Muscle of arm (tissue), 12 donors: ENCODE measurements around the gene SLC2A10. TPM values are rescaled to one million over a fixed set of nuclear protein-coding genes. Genes with fewer than 3 reads are reported as not detected.
A peak's percentile ranks its signal among the peaks of the same experiment; 100 is the strongest.

Experiments
- DNase-seq: peaks from one replicate; pipeline ENCODE4 v3.0.0-alpha.2; 2013
- polyA plus RNA-seq, 12 donors: library from polyadenylated mRNA; unstranded; fragments of 120-200 nt; gene quantifications; one replicate each; pipeline ENCODE4 v1.2.1, GENCODE V29; 2013; ENCODE audit not compliant: insufficient read length in 12 of 12

The SLC2A10 gene
- polyA plus RNA-seq, 12 donors: 15.1 to 22.3 (median 19.5) TPM; not detected in 1

DNA sequence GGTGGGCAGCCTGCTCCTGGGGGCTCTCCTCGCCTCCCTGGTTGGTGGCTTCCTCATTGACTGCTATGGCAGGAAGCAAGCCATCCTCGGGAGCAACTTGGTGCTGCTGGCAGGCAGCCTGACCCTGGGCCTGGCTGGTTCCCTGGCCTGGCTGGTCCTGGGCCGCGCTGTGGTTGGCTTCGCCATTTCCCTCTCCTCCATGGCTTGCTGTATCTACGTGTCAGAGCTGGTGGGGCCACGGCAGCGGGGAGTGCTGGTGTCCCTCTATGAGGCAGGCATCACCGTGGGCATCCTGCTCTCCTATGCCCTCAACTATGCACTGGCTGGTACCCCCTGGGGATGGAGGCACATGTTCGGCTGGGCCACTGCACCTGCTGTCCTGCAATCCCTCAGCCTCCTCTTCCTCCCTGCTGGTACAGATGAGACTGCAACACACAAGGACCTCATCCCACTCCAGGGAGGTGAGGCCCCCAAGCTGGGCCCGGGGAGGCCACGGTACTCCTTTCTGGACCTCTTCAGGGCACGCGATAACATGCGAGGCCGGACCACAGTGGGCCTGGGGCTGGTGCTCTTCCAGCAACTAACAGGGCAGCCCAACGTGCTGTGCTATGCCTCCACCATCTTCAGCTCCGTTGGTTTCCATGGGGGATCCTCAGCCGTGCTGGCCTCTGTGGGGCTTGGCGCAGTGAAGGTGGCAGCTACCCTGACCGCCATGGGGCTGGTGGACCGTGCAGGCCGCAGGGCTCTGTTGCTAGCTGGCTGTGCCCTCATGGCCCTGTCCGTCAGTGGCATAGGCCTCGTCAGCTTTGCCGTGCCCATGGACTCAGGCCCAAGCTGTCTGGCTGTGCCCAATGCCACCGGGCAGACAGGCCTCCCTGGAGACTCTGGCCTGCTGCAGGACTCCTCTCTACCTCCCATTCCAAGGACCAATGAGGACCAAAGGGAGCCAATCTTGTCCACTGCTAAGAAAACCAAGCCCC lies 16.0 kb downstream of the SLC2A10 start:
- DNase-seq: no peak

DNA sequence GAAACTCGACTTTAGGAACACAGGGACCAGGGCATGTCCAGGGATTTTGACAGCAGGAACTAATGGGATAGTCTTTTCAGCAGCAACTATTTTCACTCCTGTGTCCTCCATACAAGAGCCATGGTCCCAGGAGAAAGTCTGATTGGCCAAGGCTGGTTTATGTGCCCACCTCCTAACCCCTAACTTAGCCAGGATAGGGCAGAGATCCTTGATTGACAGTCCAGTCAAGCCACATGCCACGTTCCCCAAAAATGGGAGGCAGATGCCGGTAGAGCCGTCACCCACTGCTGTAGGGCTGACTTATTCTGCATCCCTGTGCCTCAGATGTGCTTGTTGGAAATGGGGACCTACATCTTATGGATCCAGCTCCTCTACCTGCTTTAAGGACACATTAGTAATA lies 22.3 kb downstream of the SLC2A10 start:
- DNase-seq: no peak

DNA sequence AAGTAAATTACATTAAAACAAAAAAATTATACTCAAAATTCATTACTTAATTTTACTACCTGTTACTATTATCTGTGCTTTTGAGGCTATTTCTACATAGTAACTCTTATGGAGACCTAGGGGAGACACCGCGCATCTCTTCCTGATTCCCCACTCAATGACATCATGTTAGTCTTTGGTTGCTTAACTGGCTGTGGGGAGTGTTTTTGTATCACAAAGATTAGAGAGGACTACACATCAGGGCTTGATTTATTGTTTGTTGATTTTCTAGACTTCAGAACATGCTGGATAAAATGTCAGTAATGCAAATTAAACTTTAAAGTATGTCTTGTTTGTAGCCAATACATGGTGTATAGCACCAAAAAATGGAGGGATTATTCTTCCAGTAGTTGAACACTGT lies 26.0 kb downstream of the SLC2A10 start:
- no peak for DNase-seq

DNA sequence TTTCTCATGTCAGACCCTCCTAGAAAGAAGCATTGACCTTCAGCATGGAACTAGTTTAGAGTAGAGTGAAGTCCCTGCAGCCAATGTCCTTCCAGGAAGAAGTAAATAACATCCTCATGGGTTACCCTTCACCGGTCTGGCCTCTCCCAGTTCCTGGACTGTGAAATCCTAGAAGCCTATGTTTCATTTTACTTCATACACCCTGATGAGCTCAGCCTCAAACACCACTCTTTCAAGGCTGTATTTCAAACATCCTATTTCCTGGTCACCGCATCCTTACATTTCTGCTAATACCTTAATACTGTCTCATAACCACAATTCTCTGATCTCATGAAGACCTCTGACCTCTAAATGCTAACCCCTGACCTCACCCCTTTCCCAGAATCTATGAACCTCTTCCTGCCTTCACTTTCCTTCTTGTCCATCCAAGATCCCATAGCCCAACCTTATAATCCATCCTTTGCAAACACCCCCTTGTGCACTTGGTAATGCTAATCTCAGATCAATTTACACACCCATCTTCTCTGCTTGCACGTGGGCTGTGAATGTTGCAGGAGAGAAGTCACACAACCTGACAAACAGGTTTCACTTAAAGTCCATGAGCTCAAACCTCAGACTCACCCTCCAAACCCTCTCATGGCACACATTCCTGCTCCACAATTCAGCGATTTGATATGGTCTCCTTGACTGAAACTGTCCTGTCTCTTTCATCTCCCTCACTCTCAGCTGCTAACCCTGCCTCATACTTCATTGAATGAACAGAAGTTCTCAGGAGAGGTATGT lies 30.2 kb downstream of the SLC2A10 start:
- DNase-seq: no peak

DNA sequence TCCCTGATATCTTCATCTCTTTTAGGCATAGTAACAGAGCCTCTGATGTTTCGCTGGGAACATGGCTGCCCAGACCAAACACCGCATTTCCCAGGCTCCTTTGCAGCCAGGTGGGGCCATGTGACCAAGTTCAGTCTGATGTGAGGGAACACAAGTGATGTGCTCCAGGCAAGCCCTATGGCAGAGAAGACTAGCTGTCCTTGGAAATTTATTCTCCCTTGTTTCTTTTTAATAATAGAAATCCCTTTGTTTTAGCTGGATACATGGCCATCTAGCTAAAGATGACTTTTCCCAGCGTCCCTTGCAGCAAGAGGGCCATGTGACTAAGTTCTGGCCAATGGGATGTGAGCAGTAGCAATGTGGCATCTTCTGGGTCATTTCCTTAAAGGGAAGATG lies 30.8 kb downstream of the SLC2A10 start:
- no peak for DNase-seq

DNA sequence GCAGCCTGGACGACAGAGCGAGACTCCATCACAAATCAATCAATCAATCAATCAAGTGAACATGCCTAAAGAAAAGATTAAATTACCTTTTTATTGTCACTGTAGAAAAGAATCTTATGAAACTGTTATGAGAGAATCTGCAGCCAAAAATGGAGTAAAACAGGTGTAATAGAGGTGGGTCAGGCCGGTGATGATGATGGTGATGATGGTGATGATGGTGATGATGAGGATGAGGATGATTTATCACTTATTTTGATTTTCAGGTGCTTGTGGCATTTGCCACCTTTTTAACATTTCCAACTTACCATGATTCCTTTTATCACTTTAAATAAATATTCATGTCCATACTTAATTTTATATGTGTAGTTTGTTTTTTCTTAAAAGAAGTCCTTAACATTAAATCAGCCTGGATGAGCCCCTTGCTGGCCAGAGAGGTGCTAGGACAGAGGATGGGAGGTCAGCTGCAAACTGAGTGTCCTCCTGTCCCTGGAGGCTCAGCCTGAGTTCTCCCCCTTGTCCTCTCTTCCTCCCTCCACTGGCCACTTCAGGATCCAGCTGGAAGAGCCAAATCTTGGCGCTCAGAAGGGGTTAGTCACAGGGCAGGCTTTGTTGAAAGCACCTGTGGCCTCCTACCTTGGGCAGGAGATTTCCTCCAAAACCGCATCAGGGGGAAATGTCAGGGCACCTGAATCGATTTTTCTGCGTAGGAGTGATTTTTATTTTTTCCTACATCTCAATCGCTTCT lies 32.6 kb downstream of the SLC2A10 start:
- DNase-seq: no peak

DNA sequence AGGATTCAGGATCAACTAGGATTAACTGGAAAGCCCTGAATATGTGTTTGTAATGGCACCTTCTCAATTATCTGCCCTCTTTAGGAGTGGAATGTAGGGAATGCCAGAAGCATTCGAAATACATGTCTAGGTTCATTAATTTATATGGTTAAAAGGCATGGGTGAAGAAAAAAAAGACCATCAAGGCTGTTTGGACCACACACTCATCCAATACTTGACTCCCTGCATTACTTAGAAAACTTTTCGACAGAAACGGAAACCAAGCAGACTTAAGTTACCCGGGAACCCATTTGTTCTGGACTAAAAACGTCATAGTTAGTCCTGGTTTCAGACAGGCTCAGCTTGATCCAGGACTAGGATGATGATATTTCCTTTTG lies 33.2 kb downstream of the SLC2A10 start:
- no peak for DNase-seq

DNA sequence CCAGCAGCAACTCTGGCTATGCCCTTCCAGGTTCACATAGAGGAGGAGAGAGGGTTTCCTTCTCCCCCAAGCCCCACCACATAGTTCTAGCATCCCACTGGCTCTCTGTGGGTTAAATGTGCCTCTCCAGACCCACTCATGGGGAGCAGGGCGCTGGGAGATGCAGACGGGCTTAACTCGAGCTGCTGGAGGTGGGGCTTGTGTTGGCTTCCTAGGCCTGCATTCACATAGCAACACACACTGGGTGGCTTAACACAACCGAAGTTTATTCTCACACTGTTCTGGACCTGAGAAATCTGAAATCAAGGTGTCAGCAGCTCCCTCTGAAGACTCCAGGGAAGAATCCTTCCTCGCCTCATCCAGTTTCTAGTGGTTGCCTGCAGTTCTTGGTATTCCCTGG lies 33.6 kb downstream of the SLC2A10 start:
- DNase-seq: no peak

DNA sequence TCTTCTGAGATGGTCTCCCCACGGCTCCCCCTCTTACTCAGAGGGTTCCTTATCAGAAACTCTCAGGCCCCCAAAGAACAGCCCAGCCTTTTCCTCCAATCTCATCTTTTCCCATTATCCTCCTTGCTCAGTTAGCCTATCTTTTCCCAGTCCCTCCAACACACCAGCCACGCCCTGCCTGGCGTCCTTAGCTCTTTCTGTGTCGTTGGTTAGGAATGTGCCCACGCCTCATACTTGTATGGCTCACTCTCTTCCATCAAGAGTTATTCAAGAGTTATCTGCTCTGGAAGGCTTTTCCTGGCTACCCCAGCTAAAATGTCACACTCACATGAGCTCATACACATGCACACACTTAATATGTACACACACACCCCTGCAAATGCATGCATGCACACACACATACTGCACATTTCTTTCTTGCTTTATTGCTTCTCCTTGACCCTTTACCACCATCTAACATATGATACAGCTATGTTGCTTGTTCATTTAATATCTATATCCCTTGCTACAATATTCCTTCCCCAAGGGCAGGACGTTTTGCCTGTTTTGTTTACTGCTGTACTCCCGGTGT lies 37.6 kb downstream of the SLC2A10 start:
- DNase-seq: no peak

DNA sequence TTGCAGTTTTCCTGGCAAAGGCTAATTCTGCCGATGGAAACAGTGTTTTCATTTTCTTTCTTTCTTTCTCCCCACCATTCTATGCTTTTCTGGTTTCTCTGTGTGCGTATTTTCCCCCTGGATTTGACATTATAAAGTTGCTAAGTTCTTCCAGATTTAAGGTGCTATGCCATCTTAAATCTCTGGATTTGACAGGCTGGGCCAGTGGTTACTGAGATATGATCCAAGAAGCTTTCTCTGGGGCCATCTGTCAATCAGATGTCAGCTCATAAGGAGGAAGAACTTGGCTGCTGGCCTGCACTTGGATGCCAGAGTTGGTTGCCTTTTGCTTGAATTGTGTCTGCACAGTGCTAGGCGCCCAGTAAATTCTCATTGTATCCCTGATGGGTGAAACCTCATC lies 39.7 kb downstream of the SLC2A10 start:
- no peak for DNase-seq

DNA sequence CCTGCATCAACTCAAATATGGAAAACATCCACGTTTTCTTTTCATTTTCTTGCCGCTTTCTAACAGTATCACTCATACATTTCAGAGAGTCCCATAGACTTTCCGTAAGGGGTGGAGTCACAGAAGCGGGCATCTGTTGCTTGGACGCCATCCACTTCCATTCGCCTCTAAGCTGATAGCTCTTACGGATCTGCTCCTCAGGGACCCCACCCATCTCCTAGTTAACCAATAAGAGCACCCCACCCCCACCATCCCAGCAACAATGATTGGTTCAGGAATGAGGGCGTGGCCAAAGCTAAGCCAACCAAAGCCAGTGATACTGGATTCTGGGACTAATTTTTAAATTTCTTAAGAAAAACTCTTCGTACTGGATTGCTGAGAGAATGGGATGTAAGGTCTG lies 42.4 kb downstream of the SLC2A10 start:
- no peak for DNase-seq

DNA sequence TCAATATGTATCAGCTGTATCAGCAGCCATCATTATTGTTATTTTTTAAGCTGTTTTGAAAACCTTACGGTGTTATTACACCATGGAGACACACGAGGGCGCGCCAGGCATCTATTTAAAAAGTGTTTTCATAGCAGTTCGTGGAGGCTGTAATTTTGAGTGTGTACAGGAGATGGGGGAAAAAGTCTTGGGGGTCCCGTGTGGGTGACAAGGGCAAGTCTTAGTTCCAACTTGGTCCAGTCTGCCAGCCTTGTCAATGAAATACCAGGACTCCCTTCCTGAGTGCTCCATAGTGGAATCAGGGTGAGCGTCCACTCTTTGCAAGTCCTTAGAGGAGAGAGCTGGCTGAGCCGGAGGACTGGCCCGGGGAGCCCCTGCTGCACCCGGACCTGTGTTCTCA lies 43.3 kb downstream of the SLC2A10 start:
- peak; percentile 64 for DNase-seq

DNA sequence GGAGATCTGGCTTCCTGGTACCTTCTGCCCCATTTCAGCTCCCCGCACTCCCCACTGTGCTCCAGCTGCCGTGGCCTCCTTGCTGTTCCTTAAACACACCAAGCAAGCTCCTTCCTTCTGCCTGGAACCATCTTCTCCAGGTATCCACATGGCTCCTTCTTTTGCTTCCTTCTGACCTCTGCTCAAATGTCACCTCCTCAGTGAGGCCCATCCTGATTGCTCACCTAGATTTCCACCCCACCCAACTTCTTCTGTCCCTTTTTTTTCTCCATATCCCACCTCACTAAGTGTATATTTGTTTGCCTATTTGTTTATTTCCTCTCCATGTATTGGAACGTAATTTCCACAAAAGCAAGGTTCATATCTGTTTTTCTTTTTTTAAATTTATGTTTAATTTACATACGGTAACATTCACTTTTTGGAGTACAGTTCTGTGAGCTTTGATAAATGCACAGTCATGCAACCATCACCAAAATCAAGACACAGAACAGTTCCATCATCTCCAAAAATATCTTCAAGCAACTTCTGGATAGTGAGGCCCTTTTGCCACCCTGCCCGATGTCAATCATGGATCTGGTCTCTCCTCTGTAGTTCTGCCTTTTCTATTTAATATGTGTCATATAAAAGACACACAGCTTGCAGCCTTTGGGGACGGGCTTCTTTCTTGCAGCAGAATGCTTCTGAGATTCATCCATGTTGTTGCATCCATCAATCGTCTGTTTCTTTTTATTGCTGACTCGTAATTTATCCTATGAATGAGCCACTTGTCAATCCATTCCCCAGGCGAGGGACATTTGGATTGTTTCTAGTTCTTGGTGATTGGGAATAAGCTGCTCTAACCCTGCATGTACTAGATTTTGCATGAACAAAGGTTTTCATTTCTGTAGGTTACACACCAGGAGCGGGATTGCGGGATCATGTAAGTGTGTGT lies 46.3 kb downstream of the SLC2A10 start:
- DNase-seq: no peak

DNA sequence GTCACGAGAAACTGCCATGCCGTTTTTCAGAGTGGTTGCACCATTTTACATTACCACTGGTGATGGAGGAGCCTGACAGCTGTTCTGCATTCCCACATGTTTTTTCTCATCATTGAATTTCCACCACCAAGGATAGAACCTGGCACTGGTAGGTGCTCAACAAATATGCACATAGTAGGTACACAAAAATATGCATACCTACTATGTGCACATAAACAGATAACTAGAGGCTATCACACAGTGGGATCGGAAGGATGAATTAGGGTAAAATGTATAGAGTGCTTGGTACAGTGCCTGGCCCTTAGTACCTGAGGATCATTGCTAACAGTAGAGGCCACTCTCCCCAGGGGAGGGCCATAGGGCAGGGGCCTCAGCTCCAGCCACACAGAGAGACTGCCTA lies 47.0 kb downstream of the SLC2A10 start:
- no peak for DNase-seq

DNA sequence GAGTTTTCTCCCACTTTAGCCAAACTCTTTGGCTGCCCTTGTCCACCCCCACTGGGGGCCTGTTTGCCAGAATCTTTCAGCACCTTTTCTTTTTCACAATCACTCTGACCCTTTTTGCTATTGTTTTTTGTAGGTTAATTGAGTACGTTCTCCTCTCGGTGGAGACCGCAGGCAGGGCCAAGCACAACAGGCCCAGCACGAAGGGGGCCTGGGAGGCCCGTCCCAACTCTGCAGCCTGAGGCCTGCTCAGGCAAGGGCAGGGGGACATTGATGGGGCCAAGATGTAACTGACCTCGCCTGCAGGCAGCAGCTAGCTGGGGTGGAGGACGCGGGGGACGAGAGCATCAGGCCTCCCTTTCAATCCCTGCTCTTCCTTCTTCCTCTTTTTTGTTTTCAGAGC lies 47.7 kb downstream of the SLC2A10 start:
- DNase-seq: no peak

DNA sequence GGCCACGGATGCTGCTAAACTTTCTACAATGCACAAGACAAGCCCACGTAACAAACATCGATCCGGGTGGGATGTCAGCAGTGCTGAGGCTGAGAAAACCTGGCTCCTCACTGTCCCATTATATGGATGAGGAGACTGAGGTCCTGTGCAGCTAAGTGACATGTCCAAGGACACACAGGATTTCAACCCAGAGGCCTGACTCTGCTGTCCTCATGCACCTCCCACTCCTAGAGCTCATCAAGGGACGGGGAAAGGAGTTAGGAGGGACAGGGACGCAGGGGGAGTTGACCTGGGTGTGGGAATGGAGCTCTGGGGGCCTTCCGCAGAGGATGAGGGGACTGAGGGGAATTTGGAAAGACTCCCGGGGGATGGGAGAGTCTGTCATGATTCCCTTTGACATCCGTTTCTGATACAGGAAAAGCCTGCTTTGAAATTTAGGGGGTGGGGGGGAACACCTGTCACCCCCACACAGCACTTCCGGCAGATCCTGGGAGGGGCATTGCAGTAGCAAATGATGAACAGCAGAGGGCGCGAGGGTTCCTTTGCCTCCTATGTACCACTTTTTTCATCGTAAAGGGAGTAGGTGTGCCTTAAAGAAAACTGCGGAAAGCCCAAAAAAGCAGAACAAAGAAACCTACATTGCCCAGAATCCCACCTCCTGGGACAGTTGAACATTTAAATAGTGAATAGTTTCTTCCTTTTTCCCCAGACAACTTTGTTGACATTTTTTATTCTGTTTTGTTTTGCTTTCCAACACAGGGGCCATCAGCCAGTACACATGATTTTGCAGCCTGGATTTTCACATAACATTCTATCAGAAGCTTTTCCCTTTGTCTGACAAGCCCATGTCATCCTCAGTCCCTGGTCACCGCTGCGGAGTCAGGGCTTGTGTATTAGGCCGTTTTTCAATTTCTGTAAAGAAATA lies 48.6 kb downstream of the SLC2A10 start:
- peak; percentile 69 for DNase-seq

DNA sequence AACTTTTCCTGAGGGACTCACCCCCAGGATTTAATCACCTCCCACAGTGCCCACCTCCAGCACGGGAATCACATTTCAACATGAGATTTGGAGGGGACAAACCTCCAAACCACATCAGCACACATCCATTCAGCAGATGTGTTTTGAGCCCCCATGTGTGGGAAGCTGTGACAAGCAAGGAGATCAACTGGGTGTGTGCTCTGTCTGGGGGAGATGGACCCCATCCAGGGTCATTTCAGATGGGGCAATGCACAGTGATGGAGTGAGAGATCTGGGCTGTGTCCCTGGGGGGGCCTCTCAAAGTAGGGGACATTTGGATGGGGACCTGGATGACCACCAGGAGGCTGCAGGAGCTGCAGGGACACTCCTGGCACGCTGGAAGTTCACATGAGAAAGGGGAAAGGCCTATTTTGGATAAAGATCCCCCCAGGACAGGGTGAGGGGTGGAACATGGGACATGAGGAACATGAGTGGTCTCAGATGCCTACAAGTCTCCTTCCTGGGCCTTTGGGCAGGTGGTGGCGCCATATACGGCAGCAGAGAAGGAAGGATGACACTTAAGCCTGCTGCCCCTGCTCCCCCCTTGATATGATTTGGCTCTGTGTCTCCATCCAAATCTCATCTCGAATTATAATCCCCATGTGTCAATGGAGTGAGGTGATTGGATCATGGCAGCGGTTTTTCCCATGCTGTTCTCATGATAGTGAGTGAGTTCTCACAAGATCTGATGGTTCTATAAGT lies 49.6 kb downstream of the SLC2A10 start:
- DNase-seq: no peak

DNA sequence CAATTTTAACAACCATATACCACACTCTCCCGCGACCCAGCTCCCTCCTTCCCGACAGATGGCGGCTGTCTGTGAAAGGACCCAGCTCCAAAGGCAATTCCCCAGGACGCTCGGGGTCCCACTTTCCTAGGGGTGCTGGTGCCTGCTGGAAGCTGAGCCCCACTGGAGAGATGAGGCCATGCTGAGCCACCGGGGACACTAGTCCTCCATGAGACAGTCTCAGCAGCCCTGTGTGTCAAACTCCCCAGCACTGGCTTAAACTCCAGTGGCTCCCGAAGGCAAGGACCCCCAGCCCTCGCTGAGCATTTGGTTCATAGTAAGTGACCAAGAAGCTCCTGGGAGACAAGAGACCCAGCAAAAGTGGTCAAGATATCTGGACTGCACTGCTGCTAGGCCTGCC lies 52.1 kb downstream of the SLC2A10 start:
- DNase-seq: no peak

DNA sequence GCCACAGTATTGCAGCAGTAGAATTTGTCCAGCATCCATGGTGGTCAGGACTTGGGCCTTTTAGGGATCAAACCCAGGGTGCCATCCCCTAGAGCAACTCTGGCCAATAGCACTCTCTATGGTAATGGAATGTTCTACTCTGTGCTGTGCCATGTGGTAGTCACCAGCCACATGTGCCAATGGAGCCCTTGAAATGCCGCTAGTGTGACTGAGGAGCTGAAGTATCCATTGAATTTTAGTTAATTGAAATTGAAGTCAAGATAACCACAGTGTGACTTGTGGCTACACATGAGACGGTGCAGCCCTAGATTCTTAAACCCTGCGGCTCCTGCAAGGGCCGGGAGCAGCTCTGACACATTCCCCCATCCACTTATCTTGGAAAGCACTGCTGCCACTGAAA lies 54.6 kb downstream of the SLC2A10 start:
- DNase-seq: no peak
